K562 (cell line): ENCODE measurements around the gene ARHGAP26. TPM values are rescaled to one million over a fixed set of nuclear protein-coding genes. Genes with fewer than 3 reads are reported as not detected.

ENCODE experiments used
- ATAC-seq: fragments of 200-7000 bp; cut with Tn5 transposase; 3 replicates; pipeline ENCODE4 v1.9.1; 2020; ENCODE audit warnings: moderate library complexity
- BruUV-seq: library from RNA; stranded (reverse); fragments of 400-500 nt; replicated peaks from 2 replicates; lab custom pipeline; 2021; lab: Mats Ljungman, UMichigan
- CTCF ChIA-PET: fragments of 300-600 bp; formaldehyde crosslinking; extraction: SDS; loops from one replicate; lab custom pipeline; 2021; ENCODE audit warnings: low intra/inter-chr PET ratio; lab: Yijun Ruan, JAX
- POLR2A ChIA-PET: fragments of 300-600, 350-650 bp; sonication (Branson Sonifier 250); formaldehyde crosslinking; extraction: SDS; loops from one replicate; lab custom pipeline; 2021; ENCODE audit warnings: antibody characterized with exemption, inconsistent platforms; lab: Yijun Ruan, JAX
- DNase-seq, 4 experiments: peaks; one replicate each; pipeline versions ENCODE4 v3.0.0 to v3.0.0-alpha.2; 2011 to 2018; ENCODE audit warnings: low spot score in 3 of 4, mixed read lengths in 3 of 4; ENCODE audit errors: extremely low read depth in 1 of 4
- FAIRE-seq: peaks from 2 replicates; lab custom pipeline; 2011; peaks lifted over from hg19 to GRCh38; lab: Jason Lieb, UNC
- H2AFZ ChIP-seq: 2 replicates; pipeline ENCODE4 v1.6.0; 2011; ENCODE audit warnings: low read depth, low read length, control low read depth, inconsistent platforms
- H3K27ac ChIP-seq: fragments of 200-600 bp; 3 replicates; pipeline ENCODE4 v1.8.0; 2011; ENCODE audit warnings: low read depth, mild to moderate bottlenecking, control low read depth, inconsistent platforms, low read length, moderate library complexity, mixed read lengths; ENCODE audit errors: extremely low read depth
- H3K27me3 ChIP-seq, 2 experiments: fragments of 300-600 bp in 1 of 2; 2 replicates in 1 of 2; 3 replicates in 1 of 2; pipeline versions ENCODE4 v1.6.0 to v1.8.0; 2011; ENCODE audit warnings: inconsistent platforms in 2 of 2, low read length in 2 of 2, mild to moderate bottlenecking in 1 of 2, mixed read lengths in 1 of 2, moderate library complexity in 1 of 2; ENCODE audit not compliant: control insufficient read depth in 2 of 2, insufficient read depth in 2 of 2
- H3K36me3 ChIP-seq: fragments of 300-600 bp; 3 replicates; pipeline ENCODE4 v1.8.0; 2011; ENCODE audit warnings: mild to moderate bottlenecking, low read length, inconsistent platforms; ENCODE audit not compliant: control insufficient read depth, insufficient read depth
- H3K4me1 ChIP-seq, 2 experiments: fragments of 200-600 bp in 1 of 2; replicated peaks in 1 of 2; 2 replicates in 1 of 2; 3 replicates in 1 of 2; pipeline versions ENCODE4 v1.5.1 to v1.8.0; 2011; ENCODE audit warnings: inconsistent platforms in 2 of 2, low read length in 2 of 2, mild to moderate bottlenecking in 1 of 2, mixed read lengths in 1 of 2, moderate library complexity in 1 of 2; ENCODE audit not compliant: control insufficient read depth in 2 of 2, insufficient read depth in 2 of 2
- H3K4me2 ChIP-seq: 2 replicates; pipeline ENCODE4 v1.6.1; 2011; ENCODE audit warnings: low read length, control low read depth, inconsistent platforms, mixed read lengths; ENCODE audit not compliant: insufficient read depth
- H3K4me3 ChIP-seq: fragments of 200-600 bp; sonication (generic), shearing (Covaris generic); 2 replicates; pipeline ENCODE4 v1.5.1; 2016; ENCODE audit warnings: control low read depth, inconsistent platforms
- H3K79me2 ChIP-seq: fragments of 200-600 bp; 3 replicates; pipeline ENCODE4 v1.8.0; 2011; ENCODE audit warnings: low read length, inconsistent platforms; ENCODE audit not compliant: control insufficient read depth, insufficient read depth
- H3K9ac ChIP-seq, 2 experiments: 2 replicates each; pipeline versions ENCODE4 v1.6.0 to v1.6.1; 2011; ENCODE audit warnings: low read depth in 2 of 2, low read length in 2 of 2, control low read depth in 1 of 2, inconsistent platforms in 1 of 2, mild to moderate bottlenecking in 1 of 2, mixed read lengths in 1 of 2; ENCODE audit not compliant: insufficient read depth in 1 of 2
- H3K9me1 ChIP-seq: one replicate; pipeline ENCODE4 v1.6.0; 2011; ENCODE audit warnings: inconsistent platforms, mild to moderate bottlenecking, low read length, moderate library complexity; ENCODE audit not compliant: control insufficient read depth, insufficient read depth
- H3K9me3 ChIP-seq: replicated peaks from 2 replicates; pipeline ENCODE4 v1.5.1; 2011; ENCODE audit warnings: low read depth, low read length, inconsistent platforms; ENCODE audit not compliant: control insufficient read depth, insufficient read depth
- H4K20me1 ChIP-seq: replicated peaks from 2 replicates; pipeline ENCODE4 v1.6.1; 2011; ENCODE audit warnings: low read length, inconsistent platforms, mixed read lengths; ENCODE audit not compliant: control insufficient read depth, insufficient read depth
- BMI1 ChIP-seq: fragments of 150-350 bp; IDR thresholded peaks from 2 replicates; pipeline ENCODE4 v1.6.1; 2014; ENCODE audit warnings: low read length
- CXXC5 ChIP-seq: fragments of 250-450 bp; sonication (Bioruptor Pico); IDR thresholded peaks from 2 replicates; pipeline ENCODE4 v1.8.0; 2022; ENCODE audit warnings: inconsistent platforms, mild to moderate bottlenecking, moderate library complexity
- KAT8 ChIP-seq: fragments of 450-650 bp; IDR thresholded peaks from 2 replicates; pipeline ENCODE4 v1.6.1; 2016; ENCODE audit warnings: low read depth, mild to moderate bottlenecking
- LARP7 ChIP-seq: fragments of 450-650 bp; IDR thresholded peaks from 2 replicates; pipeline ENCODE4 v1.6.1; 2016
- NCOA2 ChIP-seq, 2 experiments: fragments of 450-650 bp; IDR thresholded peaks; 2 replicates each; pipeline ENCODE4 v1.6.1; 2018; ENCODE audit warnings: mild to moderate bottlenecking in 2 of 2, moderate library complexity in 1 of 2; ENCODE audit not compliant: partially characterized antibody in 2 of 2
- NCOA4 ChIP-seq: fragments of 450-650 bp; IDR thresholded peaks from 2 replicates; pipeline ENCODE4 v1.6.1; 2018; ENCODE audit warnings: mild to moderate bottlenecking; ENCODE audit not compliant: partially characterized antibody
- PHF8 ChIP-seq: fragments of 200-600 bp; sonication (generic); IDR thresholded peaks from 2 replicates; pipeline ENCODE4 v1.6.1; 2012; ENCODE audit warnings: mixed run types, mild to moderate bottlenecking, inconsistent platforms, low read length, moderate library complexity, borderline replicate concordance
- RBM15 ChIP-seq: fragments of 200-400 bp; formaldehyde crosslinking; IDR thresholded peaks from 2 replicates; pipeline ENCODE4 v1.6.1; 2018; ENCODE audit warnings: mild to moderate bottlenecking, low read length, moderate library complexity; ENCODE audit not compliant: insufficient read depth
- SMARCC2 ChIP-seq: fragments of 450-650 bp; IDR thresholded peaks from 2 replicates; pipeline ENCODE4 v1.6.1; 2017; ENCODE audit warnings: antibody characterized with exemption, moderate library complexity, mild to moderate bottlenecking, low read depth
- ZNF699 ChIP-seq: fragments of 250-450 bp; sonication (Bioruptor Pico); IDR thresholded peaks from 2 replicates; pipeline ENCODE4 v1.8.0; 2021; ENCODE audit warnings: mild to moderate bottlenecking, moderate library complexity; ENCODE audit not compliant: insufficient replicate concordance
- ZNF717 ChIP-seq: fragments of 250-450 bp; sonication (Bioruptor Pico); IDR thresholded peaks from 2 replicates; pipeline ENCODE4 v1.5.0; 2021
- WGBS: fragments of 100-300 bp; shearing (Covaris generic); methylation state at CpG from one replicate; pipeline ENCODE4 v1.1.6; 2016; ENCODE audit warnings: low coverage, mixed read lengths; ENCODE audit not compliant: insufficient coverage; ENCODE audit errors: missing lambda C conversion rate; 5-methylcytosine and 5-hydroxymethylcytosine counted together
- in situ Hi-C: fragments of 300-500 bp; cut with MboI; formaldehyde crosslinking; loops from 4 replicates; pipeline ENCODE4 v1.15.0; 2018; ENCODE audit warnings: inconsistent platforms, mixed read lengths
- intact Hi-C: fragments of 100-400 bp; cut with micrococcal nuclease; formaldehyde crosslinking; loops from 2 replicates; pipeline ENCODE4 v1.14.2; 2022
- polyA plus RNA-seq, 8 experiments: library from polyadenylated mRNA; depleted of rRNA in 4 of 8; stranded (reverse) in 5 of 8; unstranded in 3 of 8; fragments of >200 nt; fragmentation: Nextera tagmentation in 2 of 8; fragmentation: Illumina TruSeq in 1 of 8; extraction: Ambion mirVana in 2 of 8; extraction: Trizol in 1 of 8; gene quantifications; 2 replicates each; pipeline versions ENCODE4 v1.2.1 to v1.2.3, GENCODE V29; 2011 to 2014; ENCODE audit warnings: inconsistent platforms in 1 of 8, missing spikeins in 1 of 8
- total RNA-seq, 7 experiments: library from RNA; depleted of rRNA in 6 of 7; stranded (reverse); fragments of >200 nt in 6 of 7; fragmentation: Illumina TruSeq in 2 of 7; extraction: Trizol in 2 of 7; gene quantifications; 2 replicates each; pipeline versions ENCODE4 v1.2.1 to v1.2.3, GENCODE V29; 2011 to 2021; ENCODE audit warnings: low replicate concordance in 1 of 7
- TF ChIP-seq, protein P1 (sequence below): fragments of 450-650 bp; formaldehyde crosslinking; IDR thresholded peaks from 2 replicates; pipeline ENCODE4 v1.4.0; 2020; ENCODE audit warnings: mild to moderate bottlenecking, moderate library complexity
- TF ChIP-seq, protein P2 (sequence below): fragments of 250-450 bp; sonication (Bioruptor Pico); IDR thresholded peaks from 2 replicates; pipeline ENCODE4 v1.5.0; 2021; ENCODE audit warnings: mild to moderate bottlenecking, moderate library complexity
- TF ChIP-seq, protein P3 (sequence below), 2 experiments: fragments of 150-350 bp in 1 of 2; IDR thresholded peaks; 2 replicates each; pipeline ENCODE4 v1.6.1; 2012 to 2016; ENCODE audit warnings: low read depth in 2 of 2, low read length in 2 of 2, mild to moderate bottlenecking in 1 of 2, moderate library complexity in 1 of 2

Gene ARHGAP26
- total and polyA plus RNA-seq, 9 of the 15 experiments (the other 6 are each of a cell fraction or from before 2014, with no cell fraction given), result 0.13 to 1.1 (median 0.55) TPM

DNA sequence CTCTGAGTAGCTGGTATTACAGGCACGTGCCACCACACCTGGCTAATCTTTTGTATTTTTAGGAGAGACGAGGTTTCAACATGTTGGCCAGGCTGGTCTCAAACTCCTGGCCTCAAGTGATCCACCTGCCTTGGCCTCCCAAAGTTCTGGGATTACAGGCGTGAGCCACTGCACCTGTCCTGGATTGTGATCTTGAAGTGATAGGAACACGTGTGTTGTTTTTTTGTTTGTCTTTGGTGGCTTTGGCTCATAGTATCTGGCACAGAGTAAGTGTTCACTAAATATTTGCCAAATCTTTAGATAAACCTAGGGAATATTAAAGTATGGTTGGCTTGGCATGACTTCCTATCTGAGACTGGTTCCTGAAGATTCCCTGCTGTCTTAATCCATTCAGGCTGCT is 172.7 kb downstream of the ARHGAP26 start (continued):
- TF ChIP-seq SMARCC2 (no peak), PHF8 (no peak), LARP7 (no peak)
- TF ChIP-seq, protein P1, sequence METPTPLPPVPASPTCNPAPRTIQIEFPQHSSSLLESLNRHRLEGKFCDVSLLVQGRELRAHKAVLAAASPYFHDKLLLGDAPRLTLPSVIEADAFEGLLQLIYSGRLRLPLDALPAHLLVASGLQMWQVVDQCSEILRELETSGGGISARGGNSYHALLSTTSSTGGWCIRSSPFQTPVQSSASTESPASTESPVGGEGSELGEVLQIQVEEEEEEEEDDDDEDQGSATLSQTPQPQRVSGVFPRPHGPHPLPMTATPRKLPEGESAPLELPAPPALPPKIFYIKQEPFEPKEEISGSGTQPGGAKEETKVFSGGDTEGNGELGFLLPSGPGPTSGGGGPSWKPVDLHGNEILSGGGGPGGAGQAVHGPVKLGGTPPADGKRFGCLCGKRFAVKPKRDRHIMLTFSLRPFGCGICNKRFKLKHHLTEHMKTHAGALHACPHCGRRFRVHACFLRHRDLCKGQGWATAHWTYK (CRISPR knock-in tag), result no peak

DNA sequence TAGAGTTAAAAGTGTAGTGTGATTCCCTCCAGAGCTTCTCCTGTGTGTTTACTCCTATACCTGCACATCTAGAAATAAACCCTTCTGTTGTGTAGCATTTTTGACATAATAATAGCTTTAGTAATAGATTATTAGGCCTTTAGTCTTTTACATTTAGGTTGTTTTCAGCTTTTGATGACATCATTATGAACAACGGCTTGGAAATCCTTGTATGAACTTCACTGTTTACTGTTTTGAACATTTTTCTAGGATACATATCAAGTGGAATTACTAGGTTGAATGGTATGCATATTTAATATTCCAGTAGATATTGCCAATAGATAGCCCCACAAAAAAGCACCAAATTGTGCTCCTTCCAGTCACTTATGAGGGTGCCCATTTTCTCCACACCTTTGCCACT is 174.0 kb downstream of the ARHGAP26 start:
- DNase-seq (no peak), FAIRE-seq (no peak), ATAC-seq (no peak)
- no peaks in the 10 kb centered on the region for H4K20me1 ChIP-seq
- H3K9ac ChIP-seq, result no peak overlapping the region
- in situ Hi-C loops (no loop called here), intact Hi-C loops (no loop called here)
- no peaks in the 10 kb centered on the region for H3K36me3 ChIP-seq
- H3K79me2 ChIP-seq, result no peaks in the 10 kb centered on the region
- no peaks in the 10 kb centered on the region for H3K9me3 ChIP-seq
- H3K9me1 ChIP-seq, result no peaks in the 10 kb centered on the region
- H3K4me1 ChIP-seq, result no peaks in the 10 kb centered on the region
- ChIA-PET CTCF (no interaction called here), POLR2A (no interaction called here)
- no peak overlapping the region for H2AFZ ChIP-seq
- H3K27me3 ChIP-seq, result no peaks in the 10 kb centered on the region; a peak in 1 of 5 replicates
- H3K27ac ChIP-seq, result no peak overlapping the region
- no peak overlapping the region for H3K4me3 ChIP-seq
- WGBS, result 0% methylated on average over 1 of the region's 1 CpG
- BruUV-seq, result no TSS peak
- H3K4me2 ChIP-seq, result no peak overlapping the region
- TF ChIP-seq ZNF699 (CRISPR knock-in tag) (no peak), KAT8 (no peak), NCOA2 (IDR thresholded peaks at IDR 0.05; ENCODE audit: partially characterized antibody in 2 of 2) (no peak), CXXC5 (CRISPR knock-in tag) (no peak), NCOA4 (no peak), ZNF717 (CRISPR knock-in tag) (no peak), BMI1 (no peak), RBM15 (no peak)
- TF ChIP-seq, protein P2, sequence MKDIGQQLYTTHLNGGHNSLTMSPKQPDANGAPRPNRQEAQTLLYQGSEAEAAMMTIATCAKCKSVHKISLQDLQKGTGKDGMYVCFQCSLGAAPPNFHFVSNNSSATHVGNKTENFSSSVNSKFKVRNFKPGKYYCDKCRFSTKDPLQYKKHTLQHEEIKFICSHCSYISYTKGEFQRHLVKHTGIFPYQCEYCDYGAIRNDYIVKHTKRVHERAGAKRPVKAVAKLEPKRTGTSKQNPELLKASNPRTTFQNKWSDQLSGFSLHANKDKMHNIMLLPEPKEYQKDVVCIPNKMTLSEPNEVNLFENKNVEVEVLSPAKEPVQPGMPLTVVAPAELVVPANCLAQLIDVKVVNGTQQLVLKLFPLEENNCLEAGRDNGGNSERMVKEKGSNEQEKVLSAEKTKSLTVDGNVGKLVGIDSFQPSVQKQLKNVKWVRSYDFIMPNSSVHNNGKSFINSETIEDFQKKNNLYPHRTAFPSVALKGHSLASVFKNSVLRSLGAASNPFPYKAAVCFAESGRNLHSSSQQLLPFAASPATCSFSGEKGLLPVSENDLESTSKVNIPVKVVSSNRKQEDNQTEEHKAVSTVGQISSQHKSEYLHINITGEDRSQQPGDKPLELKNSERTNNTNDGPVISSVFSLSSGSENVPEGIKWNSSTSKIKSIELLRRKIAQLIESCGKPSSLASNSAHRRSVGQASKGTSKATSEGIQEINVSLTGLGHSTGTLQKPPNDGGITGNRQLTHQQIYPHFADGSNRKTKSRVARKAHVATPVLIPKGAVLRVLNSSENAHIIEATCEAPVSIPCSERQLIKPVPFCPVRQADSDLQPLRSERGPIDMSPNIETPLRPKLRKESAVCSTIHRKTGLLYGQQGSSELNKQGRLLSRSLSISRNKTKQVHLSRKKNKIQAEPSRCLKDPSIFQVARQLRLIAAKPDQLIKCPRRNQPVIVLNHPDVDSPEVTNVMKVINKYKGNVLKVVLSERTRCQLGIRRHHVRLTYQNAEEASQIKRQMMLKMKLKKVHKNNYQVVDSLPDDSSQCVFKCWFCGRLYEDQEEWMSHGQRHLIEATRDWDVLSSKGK (CRISPR knock-in tag), result no peak
- TF ChIP-seq, protein P3, sequence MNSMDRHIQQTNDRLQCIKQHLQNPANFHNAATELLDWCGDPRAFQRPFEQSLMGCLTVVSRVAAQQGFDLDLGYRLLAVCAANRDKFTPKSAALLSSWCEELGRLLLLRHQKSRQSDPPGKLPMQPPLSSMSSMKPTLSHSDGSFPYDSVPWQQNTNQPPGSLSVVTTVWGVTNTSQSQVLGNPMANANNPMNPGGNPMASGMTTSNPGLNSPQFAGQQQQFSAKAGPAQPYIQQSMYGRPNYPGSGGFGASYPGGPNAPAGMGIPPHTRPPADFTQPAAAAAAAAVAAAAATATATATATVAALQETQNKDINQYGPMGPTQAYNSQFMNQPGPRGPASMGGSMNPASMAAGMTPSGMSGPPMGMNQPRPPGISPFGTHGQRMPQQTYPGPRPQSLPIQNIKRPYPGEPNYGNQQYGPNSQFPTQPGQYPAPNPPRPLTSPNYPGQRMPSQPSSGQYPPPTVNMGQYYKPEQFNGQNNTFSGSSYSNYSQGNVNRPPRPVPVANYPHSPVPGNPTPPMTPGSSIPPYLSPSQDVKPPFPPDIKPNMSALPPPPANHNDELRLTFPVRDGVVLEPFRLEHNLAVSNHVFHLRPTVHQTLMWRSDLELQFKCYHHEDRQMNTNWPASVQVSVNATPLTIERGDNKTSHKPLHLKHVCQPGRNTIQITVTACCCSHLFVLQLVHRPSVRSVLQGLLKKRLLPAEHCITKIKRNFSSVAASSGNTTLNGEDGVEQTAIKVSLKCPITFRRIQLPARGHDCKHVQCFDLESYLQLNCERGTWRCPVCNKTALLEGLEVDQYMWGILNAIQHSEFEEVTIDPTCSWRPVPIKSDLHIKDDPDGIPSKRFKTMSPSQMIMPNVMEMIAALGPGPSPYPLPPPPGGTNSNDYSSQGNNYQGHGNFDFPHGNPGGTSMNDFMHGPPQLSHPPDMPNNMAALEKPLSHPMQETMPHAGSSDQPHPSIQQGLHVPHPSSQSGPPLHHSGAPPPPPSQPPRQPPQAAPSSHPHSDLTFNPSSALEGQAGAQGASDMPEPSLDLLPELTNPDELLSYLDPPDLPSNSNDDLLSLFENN (IDR thresholded peaks at IDR 0.05; ENCODE audit: low read depth in 2 of 2, low read length in 2 of 2), result no peak
